Activated T-cell treated with anti-CD3 and anti-CD28 coated beads for 4 hours (primary cell): ENCODE results near the gene DCAF4.
"Not testable (repeated sequence)": the region's sequence is repeated elsewhere in the genome, so short reads cannot be mapped to it uniquely, and the experiment has no call there.

Experiments used
- DNase-seq: peaks from one replicate; pipeline ENCODE4 v3.0.0-alpha.2; 2020

The DCAF4 gene

GRCh38 chr14:72939630-72940029 lies 13.4 kb downstream of the DCAF4 start:
- DNase-seq: no peak

- DNase-seq: no peak
Observed at GRCh38 chr14:72941286-72941985, 15.2 kb downstream of the DCAF4 start.

- no peak for DNase-seq
Observed at GRCh38 chr14:72942934-72943333, 16.7 kb downstream of the DCAF4 start.

- no peak for DNase-seq
Observed at GRCh38 chr14:72943876-72944430, 17.7 kb downstream of the DCAF4 start.

- no peak for DNase-seq
Observed at GRCh38 chr14:72945356-72946027, 19.2 kb downstream of the DCAF4 start.

- no peak for DNase-seq
Observed at GRCh38 chr14:72946491-72946890, 20.2 kb downstream of the DCAF4 start.

GRCh38 chr14:72947366-72948160 lies 21.3 kb downstream of the DCAF4 start:
- no peak for DNase-seq

GRCh38 chr14:72948481-72949138 lies 22.3 kb downstream of the DCAF4 start:
- DNase-seq: peak; percentile 57

- no peak for DNase-seq
Observed at GRCh38 chr14:72952171-72952570, 25.9 kb downstream of the DCAF4 start.

GRCh38 chr14:72956741-72957140 lies 30.5 kb downstream of the DCAF4 start:
- DNase-seq: not testable (repeated sequence)

GRCh38 chr14:72957213-72957612 lies 30.9 kb downstream of the DCAF4 start:
- DNase-seq: no peak

GRCh38 chr14:72958548-72958947 lies 32.3 kb downstream of the DCAF4 start:
- DNase-seq: no peak

- DNase-seq: not testable (repeated sequence)
Observed at GRCh38 chr14:72961016-72961415, 34.8 kb downstream of the DCAF4 start.

GRCh38 chr14:72961579-72962335 lies 35.5 kb downstream of the DCAF4 start:
- DNase-seq: no peak

GRCh38 chr14:72962336-72962754 lies 36.1 kb downstream of the DCAF4 start:
- DNase-seq: not testable (repeated sequence)

- DNase-seq: no peak
Observed at GRCh38 chr14:72962829-72963312, 36.6 kb downstream of the DCAF4 start.

- no peak for DNase-seq
Observed at GRCh38 chr14:72965249-72965648, 39.0 kb downstream of the DCAF4 start.

- DNase-seq: no peak
Observed at GRCh38 chr14:72966038-72966437, 39.8 kb downstream of the DCAF4 start.

GRCh38 chr14:72968316-72968715 lies 42.1 kb downstream of the DCAF4 start:
- no peak for DNase-seq

- DNase-seq: no peak
Observed at GRCh38 chr14:72970058-72970630, 43.9 kb downstream of the DCAF4 start.

- no peak for DNase-seq
Observed at GRCh38 chr14:72970824-72971434, 44.7 kb downstream of the DCAF4 start.
